CD4-positive, alpha-beta T cell (primary cell): ENCODE data around the gene FAM120B. TPM values are rescaled to one million over a fixed set of nuclear protein-coding genes. Genes with fewer than 3 reads are reported as not detected.

Experiments
- ATAC-seq: fragments of 200-7000 bp; cut with Tn5 transposase; one replicate; pipeline ENCODE4 v1.10.0; 2022; ENCODE audit warnings: mild to moderate bottlenecking; ENCODE audit not compliant: poor library complexity
- CTCF ChIA-PET: fragments of 350-600 bp; sonication (Branson Sonifier 250); formaldehyde crosslinking; loops from one replicate; lab custom pipeline; 2021; ENCODE audit warnings: antibody characterized with exemption, inconsistent platforms; lab: Charles Lee
- POLR2A ChIA-PET: fragments of 350-600 bp; sonication (Branson Sonifier 250); formaldehyde crosslinking; loops from one replicate; lab custom pipeline; 2021; ENCODE audit warnings: antibody characterized with exemption, inconsistent platforms; lab: Charles Lee
- DNase-seq, 14 experiments: peaks; one replicate each; pipeline ENCODE4 v3.0.0-alpha.2; 2013 to 2020; ENCODE audit warnings: mixed read lengths in 2 of 14
- H3K27ac ChIP-seq, 2 donors: one replicate each; pipeline versions ENCODE4 v1.5.1 to v1.7.0; 2013; ENCODE audit warnings: low read length in 2 of 2, low read depth in 1 of 2, mild to moderate bottlenecking in 1 of 2
- H3K27me3 ChIP-seq, 2 experiments: 1 replicate in 1 of 2; 2 replicates in 1 of 2; pipeline versions ENCODE4 v1.6.1 to v1.7.0; 2013; ENCODE audit warnings: low read length in 2 of 2, control low read depth in 1 of 2, mild to moderate bottlenecking in 1 of 2, moderate library complexity in 1 of 2; ENCODE audit not compliant: insufficient read depth in 2 of 2, control insufficient read depth in 1 of 2
- H3K36me3 ChIP-seq: one replicate; pipeline ENCODE4 v1.6.1; 2013; ENCODE audit warnings: low read length, control low read depth; ENCODE audit not compliant: insufficient read depth
- H3K4me1 ChIP-seq: one replicate; pipeline ENCODE4 v1.6.1; 2013; ENCODE audit warnings: low read length, control low read depth; ENCODE audit not compliant: insufficient read depth
- H3K4me3 ChIP-seq: one replicate; pipeline ENCODE4 v1.5.1; 2013; ENCODE audit warnings: mild to moderate bottlenecking, low read length, moderate library complexity
- H3K9me3 ChIP-seq, 2 experiments: 1 replicate in 1 of 2; 2 replicates in 1 of 2; pipeline versions ENCODE4 v1.6.1 to v1.7.0; 2013; ENCODE audit warnings: low read length in 2 of 2, mild to moderate bottlenecking in 2 of 2, control low read depth in 1 of 2, moderate library complexity in 1 of 2; ENCODE audit not compliant: control insufficient read depth in 1 of 2, insufficient read depth in 1 of 2
- H3K27ac Mint-ChIP-seq: one replicate; pipeline ENCODE4 v1.8.0; 2020; ENCODE audit warnings: mixed read lengths
- H3K27me3 Mint-ChIP-seq: one replicate; pipeline ENCODE4 v1.8.0; 2021; ENCODE audit warnings: mixed read lengths
- H3K36me3 Mint-ChIP-seq: one replicate; pipeline ENCODE4 v1.8.0; 2021; ENCODE audit warnings: low read depth, mixed read lengths
- H3K4me1 Mint-ChIP-seq: one replicate; pipeline ENCODE4 v1.8.0; 2021; ENCODE audit warnings: low read depth, mixed read lengths
- H3K4me3 Mint-ChIP-seq: one replicate; pipeline ENCODE4 v1.8.0; 2020; ENCODE audit warnings: mild to moderate bottlenecking, mixed read lengths
- H3K9me3 Mint-ChIP-seq: one replicate; pipeline ENCODE4 v1.8.0; 2020; ENCODE audit warnings: mixed read lengths
- intact Hi-C, 2 experiments: fragments of 100-400 bp; cut with DNase I in 1 of 2; cut with micrococcal nuclease in 1 of 2; formaldehyde crosslinking; loops; one replicate each; pipeline versions ENCODE4 v1.15.1 to v1.9.0; 2023 to 2025; cut with DNase I, micrococcal nuclease
- total RNA-seq, 174 experiments: library from RNA in 2 of 174; stranded (reverse) in 2 of 174; gene quantifications; one replicate each; pipeline ENCODE4 v1.2.3 and lab custom pipeline; 2021 to 2026
- TF ChIP-seq, protein P1 (sequence below): fragments of 200-600 bp; IDR thresholded peaks from one replicate; pipeline ENCODE4 v1.8.0; 2022; ENCODE audit warnings: antibody characterized with exemption, mild to moderate bottlenecking

Gene FAM120B
- total RNA-seq, 2 experiments from 2014 or later: 24.1 to 26.7 TPM

DNA sequence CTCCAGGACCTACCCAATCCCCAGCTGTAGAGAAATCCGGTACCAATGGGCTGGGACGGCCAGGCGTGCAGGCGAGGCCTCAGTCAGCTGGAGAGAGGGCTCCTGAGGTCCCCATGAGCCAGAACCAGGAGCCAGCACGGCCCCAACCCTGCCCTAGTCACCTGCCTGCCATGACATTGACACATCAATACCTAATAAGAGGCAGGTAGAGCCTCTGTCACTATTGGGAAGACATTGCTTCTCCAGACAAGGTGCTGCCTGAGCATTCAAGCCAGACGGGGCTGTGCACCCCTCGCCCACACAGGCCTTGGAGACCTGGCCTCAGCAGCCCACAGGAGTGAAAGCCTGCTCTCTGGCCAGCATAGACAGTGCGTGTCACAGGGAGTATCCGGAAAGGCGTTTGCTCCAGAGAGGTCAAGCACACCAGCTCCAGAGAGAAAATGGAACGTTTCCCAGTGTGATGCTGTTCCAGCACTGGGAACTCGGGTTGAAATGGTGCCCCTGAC is 19.1 kb upstream of the FAM120B start:
- Histone ChIP-seq H3K27ac (no peak overlapping the region), H3K36me3 (no peaks in the 10 kb centered on the region), H3K9me3 (peaks cover 0 to 15% of the 10 kb centered on the region in 2 experiments), H3K4me1 (peaks cover 39% of the 10 kb centered on the region), H3K27me3 (peaks cover 11 to 26% of the 10 kb centered on the region in 2 experiments), H3K4me3 (no peak overlapping the region)
- DNase-seq (peak in 1 of 14 experiments; percentile 0), ATAC-seq (no peak)
- H3K4me1 Mint-ChIP-seq: peaks cover 23% of the 10 kb centered on the region
- intact Hi-C loops: no loop called here
- POLR2A ChIA-PET: interaction anchor here (1.1 kb wide), 1 partner anchor 15 kb away, joined by 7 read pairs; no protein-coding TSS in a partner anchor
- H3K9me3 Mint-ChIP-seq: no peaks in the 10 kb centered on the region
- H3K4me3 Mint-ChIP-seq: peak overlapping the region; percentile 75
- CTCF ChIA-PET: no interaction called here
- H3K36me3 Mint-ChIP-seq: peaks cover 20% of the 10 kb centered on the region
- H3K27ac Mint-ChIP-seq: no peak overlapping the region
- peaks cover 33% of the 10 kb centered on the region for H3K27me3 Mint-ChIP-seq
- TF ChIP-seq, protein P1, sequence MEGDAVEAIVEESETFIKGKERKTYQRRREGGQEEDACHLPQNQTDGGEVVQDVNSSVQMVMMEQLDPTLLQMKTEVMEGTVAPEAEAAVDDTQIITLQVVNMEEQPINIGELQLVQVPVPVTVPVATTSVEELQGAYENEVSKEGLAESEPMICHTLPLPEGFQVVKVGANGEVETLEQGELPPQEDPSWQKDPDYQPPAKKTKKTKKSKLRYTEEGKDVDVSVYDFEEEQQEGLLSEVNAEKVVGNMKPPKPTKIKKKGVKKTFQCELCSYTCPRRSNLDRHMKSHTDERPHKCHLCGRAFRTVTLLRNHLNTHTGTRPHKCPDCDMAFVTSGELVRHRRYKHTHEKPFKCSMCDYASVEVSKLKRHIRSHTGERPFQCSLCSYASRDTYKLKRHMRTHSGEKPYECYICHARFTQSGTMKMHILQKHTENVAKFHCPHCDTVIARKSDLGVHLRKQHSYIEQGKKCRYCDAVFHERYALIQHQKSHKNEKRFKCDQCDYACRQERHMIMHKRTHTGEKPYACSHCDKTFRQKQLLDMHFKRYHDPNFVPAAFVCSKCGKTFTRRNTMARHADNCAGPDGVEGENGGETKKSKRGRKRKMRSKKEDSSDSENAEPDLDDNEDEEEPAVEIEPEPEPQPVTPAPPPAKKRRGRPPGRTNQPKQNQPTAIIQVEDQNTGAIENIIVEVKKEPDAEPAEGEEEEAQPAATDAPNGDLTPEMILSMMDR: no peak

DNA sequence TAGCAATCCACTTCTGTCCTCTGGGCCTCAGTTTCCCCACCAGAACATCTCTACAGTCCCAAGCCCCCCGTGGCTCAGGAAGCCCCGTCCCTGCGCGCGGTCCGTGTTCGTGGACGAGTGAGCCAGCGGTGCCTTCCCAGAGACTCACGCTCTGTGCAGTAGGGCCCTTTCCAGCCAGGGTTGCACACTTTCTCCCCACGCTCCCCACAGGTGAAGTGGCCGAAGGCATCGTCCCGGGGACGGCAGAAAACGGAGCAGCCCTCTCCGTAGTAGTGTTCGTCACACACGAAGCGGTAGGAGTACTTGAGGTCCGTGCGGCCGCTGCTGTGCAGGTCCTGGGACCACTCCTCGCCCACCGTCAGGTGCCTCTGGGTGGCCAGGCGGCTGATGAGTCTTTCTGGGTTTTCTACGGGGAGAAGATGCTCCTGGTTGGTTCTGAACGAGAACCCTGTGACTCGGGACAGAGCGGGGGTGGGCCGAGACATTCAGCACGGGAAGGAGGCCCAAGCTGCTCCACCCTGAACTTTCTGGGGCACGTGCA is 18.4 kb upstream of the FAM120B start:
- intact Hi-C loops: no loop called here
- no peak overlapping the region for H3K4me3 ChIP-seq
- H3K9me3 ChIP-seq: peaks cover 0 to 15% of the 10 kb centered on the region in 2 experiments
- ChIA-PET CTCF (no interaction called here), POLR2A (interaction anchor here (1.1 kb wide), 1 partner anchor 16 kb away, joined by 7 read pairs; no protein-coding TSS in a partner anchor)
- peak overlapping the region; percentile 62 for H3K27ac Mint-ChIP-seq
- no peak overlapping the region for H3K27ac ChIP-seq
- no peaks in the 10 kb centered on the region for H3K9me3 Mint-ChIP-seq
- ATAC-seq (no peak), DNase-seq (peak in 1 of 14 experiments; percentile 1)
- peaks cover 45% of the 10 kb centered on the region for H3K4me1 ChIP-seq
- H3K36me3 ChIP-seq: no peaks in the 10 kb centered on the region
- H3K27me3 Mint-ChIP-seq: peaks cover 40% of the 10 kb centered on the region
- peaks cover 31% of the 10 kb centered on the region for H3K4me1 Mint-ChIP-seq
- H3K36me3 Mint-ChIP-seq: peaks cover 17% of the 10 kb centered on the region
- peak overlapping the region; percentile 86 for H3K4me3 Mint-ChIP-seq
- H3K27me3 ChIP-seq: peaks cover 18 to 33% of the 10 kb centered on the region in 2 experiments
- TF ChIP-seq, protein P1: no peak

DNA sequence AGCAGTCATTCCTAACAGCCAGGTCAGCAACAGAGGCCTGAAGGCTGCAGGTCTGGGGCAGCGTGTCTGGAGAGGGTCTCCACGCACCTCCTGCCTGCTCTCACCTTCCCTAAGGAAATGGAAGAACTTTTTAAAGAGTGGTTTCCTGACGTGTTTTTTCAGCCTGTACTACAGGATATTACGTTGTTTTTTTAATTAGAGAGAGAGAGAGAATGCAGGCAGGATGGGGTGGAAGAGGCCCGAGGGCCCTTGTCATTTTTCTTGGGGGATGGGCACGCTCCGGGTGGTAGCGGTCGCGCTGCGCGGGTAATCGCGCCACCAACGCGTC is 17.7 kb upstream of the FAM120B start:
- no peaks in the 10 kb centered on the region for H3K9me3 Mint-ChIP-seq
- ChIA-PET CTCF (no interaction called here), POLR2A (interaction anchor here (0.9 to 6.7 kb wide), 3 partner anchors 11 to 17 kb away, joined by 4 to 50 read pairs (median 7); no protein-coding TSS in a partner anchor)
- ATAC-seq (peak; percentile 28), DNase-seq (peak in 2 of 14 experiments; percentile 18 to 53)
- Histone ChIP-seq H3K4me3 (peak overlapping the region; percentile 57), H3K27ac (no peak overlapping the region), H3K4me1 (peaks cover 52% of the 10 kb centered on the region), H3K9me3 (peaks cover 0 to 10% of the 10 kb centered on the region in 2 experiments), H3K36me3 (no peaks in the 10 kb centered on the region), H3K27me3 (peaks cover 24 to 39% of the 10 kb centered on the region in 2 experiments)
- peaks cover 17% of the 10 kb centered on the region for H3K36me3 Mint-ChIP-seq
- intact Hi-C loops: loop anchor here in 1 of 2 experiments (1.0 kb wide), 1 partner anchor 17 kb away; no protein-coding TSS in a partner anchor
- TF ChIP-seq, protein P1: no peak
- peak overlapping the region; percentile 62 for H3K27ac Mint-ChIP-seq
- H3K4me1 Mint-ChIP-seq: peaks cover 37% of the 10 kb centered on the region
- peaks cover 47% of the 10 kb centered on the region for H3K27me3 Mint-ChIP-seq
- peak overlapping the region; percentile 86 for H3K4me3 Mint-ChIP-seq
